Fibroblast of mammary gland (primary cell): ENCODE measurements around the gene MEIOSIN.
"Not testable (repeated sequence)": the region's sequence is repeated elsewhere in the genome, so short reads cannot be mapped to it uniquely, and the experiment has no call there.

Experiments used
- DNase-seq: peaks from one replicate; pipeline ENCODE4 v3.0.0-alpha.2; 2010; ENCODE audit warnings: low read depth
- H3K4me3 ChIP-seq: 2 replicates; pipeline ENCODE4 v1.5.1; 2011; ENCODE audit warnings: low read depth, mild to moderate bottlenecking, low read length, moderate library complexity; ENCODE audit not compliant: control insufficient read depth
- CTCF ChIP-seq: conservative IDR thresholded peaks from 2 replicates; pipeline ENCODE4 v1.5.1; 2011; ENCODE audit warnings: low read depth, low read length, inconsistent platforms; ENCODE audit not compliant: control insufficient read depth, insufficient read depth

MEIOSIN gene

GRCh38 chr19:45747513-45747912 is 14.3 kb downstream of the MEIOSIN start:
- no peak overlapping the region for H3K4me3 ChIP-seq
- no peak for TF ChIP-seq CTCF
- no peak for DNase-seq

DNA sequence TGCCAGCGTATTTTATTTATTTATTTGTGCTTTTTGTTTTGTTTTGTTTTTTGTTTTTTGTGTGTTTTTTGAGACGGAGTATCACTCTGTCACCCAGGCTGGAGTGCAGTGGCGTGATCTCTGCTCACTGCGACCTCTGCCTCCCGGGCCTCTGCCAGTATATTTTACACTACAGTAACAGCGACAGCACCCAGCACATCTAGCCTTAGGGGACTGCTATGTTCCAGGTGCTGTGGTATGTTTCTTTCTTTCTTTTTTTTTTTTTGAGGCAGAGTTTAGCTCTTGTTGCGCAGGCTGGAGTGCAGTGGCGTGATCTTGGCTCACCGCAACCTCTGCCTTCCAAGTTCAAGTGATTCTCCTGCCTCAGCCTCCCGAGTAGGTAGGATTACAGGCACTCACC is 18.2 kb downstream of the MEIOSIN start:
- DNase-seq, H3K4me3 ChIP-seq: not testable (repeated sequence)

GRCh38 chr19:45752639-45753038 is 19.4 kb downstream of the MEIOSIN start:
- no peak overlapping the region for H3K4me3 ChIP-seq
- TF ChIP-seq CTCF: no peak
- DNase-seq: peak; percentile 95

DNA sequence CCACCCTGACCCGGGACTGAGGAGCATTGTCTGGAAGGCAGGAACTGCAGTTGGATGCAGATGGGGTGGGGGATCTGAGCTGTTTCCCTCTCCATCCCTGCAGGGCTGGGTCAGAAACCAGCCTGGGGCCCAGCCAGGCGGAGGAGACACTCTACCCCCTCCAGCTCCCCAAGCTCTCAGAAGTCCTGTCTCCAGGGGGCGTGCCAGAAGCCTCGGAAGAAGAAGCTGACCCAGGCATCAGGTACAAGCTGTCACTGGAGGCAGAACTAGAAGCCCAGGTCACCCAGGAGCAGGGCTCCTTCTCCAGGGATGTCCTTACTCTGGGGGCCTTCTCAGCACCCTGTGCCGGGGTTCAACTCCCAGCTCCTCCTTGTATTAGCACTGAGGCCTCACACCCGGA is 20.3 kb downstream of the MEIOSIN start:
- no peak overlapping the region for H3K4me3 ChIP-seq
- no peak for TF ChIP-seq CTCF
- DNase-seq: no peak

- no peak for TF ChIP-seq CTCF
- no peak overlapping the region for H3K4me3 ChIP-seq
- no peak for DNase-seq
These were observed 21.1 kb downstream of the MEIOSIN start for GRCh38 chr19:45754323-45754722.

DNA sequence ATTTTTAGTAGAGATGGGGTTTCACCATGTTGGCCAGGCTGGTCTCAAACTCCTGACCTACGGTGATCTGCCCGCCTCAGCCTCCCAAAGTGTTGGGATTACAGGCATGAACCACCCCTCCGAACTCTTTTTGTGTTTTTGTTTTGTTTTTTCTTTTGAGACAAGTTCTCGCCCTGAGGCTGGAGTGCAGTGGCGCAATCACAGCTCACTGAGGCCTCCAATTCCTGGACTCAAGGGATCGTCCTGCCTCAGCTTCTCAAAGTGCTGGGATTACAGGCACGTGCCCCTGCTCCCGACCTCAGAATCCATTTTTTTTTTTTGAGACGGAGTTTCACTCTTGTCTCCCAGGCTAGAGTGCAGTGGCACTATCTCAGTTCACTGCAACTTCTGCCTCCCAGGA is 24.5 kb downstream of the MEIOSIN start:
- no peak for DNase-seq
- no peak overlapping the region for H3K4me3 ChIP-seq
- no peak for TF ChIP-seq CTCF

- no peak for DNase-seq
- no peak for TF ChIP-seq CTCF
- H3K4me3 ChIP-seq: no peak overlapping the region
These were observed 25.7 kb downstream of the MEIOSIN start for GRCh38 chr19:45758921-45759320.

GRCh38 chr19:45761714-45762113 is 28.5 kb downstream of the MEIOSIN start:
- H3K4me3 ChIP-seq: no peak overlapping the region
- no peak for TF ChIP-seq CTCF
- no peak for DNase-seq
